Measurements from ENCODE around the gene OSCP1.

OSCP1 gene

GRCh38 chr1:36471830-36472641 is 21.8 kb upstream of the OSCP1 start:
- Histone ChIP-seq H2AFZ (ENCODE audit: low read length) (no peak overlapping the region), H3K4me2 (ENCODE audit: low read length) (no peak overlapping the region), H3K9me3 (ENCODE audit: low read length) (no peaks in the 10 kb centered on the region), H4K20me1 (ENCODE audit: insufficient read depth, low read length) (no peaks in the 10 kb centered on the region), H3K4me1 (ENCODE audit: insufficient read depth, low read length, severe bottlenecking) (no peaks in the 10 kb centered on the region), H3K36me3 (ENCODE audit: insufficient read depth, low read length) (no peaks in the 10 kb centered on the region), H3K79me2 (ENCODE audit: insufficient read depth, low read length) (no peaks in the 10 kb centered on the region), H3K9ac (ENCODE audit: low read length) (no peak overlapping the region), H3K4me3 (ENCODE audit: low read depth, low read length, poor library complexity, severe bottlenecking) (no peak overlapping the region), H3K27me3 (ENCODE audit: insufficient read depth, low read length) (no peaks in the 10 kb centered on the region), H3K9me2 (ENCODE audit: low read depth, low read length) (no peaks in the 10 kb centered on the region), H3K27ac (ENCODE audit: low read depth, low read length, poor library complexity, severe bottlenecking) (no peak overlapping the region), H3F3A (ENCODE audit: insufficient read depth, low read length) (no peaks in the 10 kb centered on the region)
- no peak for TF ChIP-seq EZH2 (IDR thresholded peaks at IDR 0.05; ENCODE audit: borderline replicate concordance, low read length)
- no peak for TF ChIP-seq CTCF (IDR thresholded peaks at IDR 0.05; ENCODE audit: low read length)

GRCh38 chr1:36469163-36469562 is 18.9 kb upstream of the OSCP1 start:
- Histone ChIP-seq H3K4me1 (ENCODE audit: insufficient read depth, low read length, severe bottlenecking) (peaks cover 9% of the 10 kb centered on the region), H3F3A (ENCODE audit: insufficient read depth, low read length) (no peaks in the 10 kb centered on the region), H3K79me2 (ENCODE audit: insufficient read depth, low read length) (no peaks in the 10 kb centered on the region), H4K20me1 (ENCODE audit: insufficient read depth, low read length) (no peaks in the 10 kb centered on the region), H3K4me2 (ENCODE audit: low read length) (no peak overlapping the region), H3K27ac (ENCODE audit: low read depth, low read length, poor library complexity, severe bottlenecking) (no peak overlapping the region), H3K9me3 (ENCODE audit: low read length) (peaks cover 4% of the 10 kb centered on the region; the same call in 1 of the 2 replicates), H3K36me3 (ENCODE audit: insufficient read depth, low read length) (no peaks in the 10 kb centered on the region), H3K9me2 (ENCODE audit: low read depth, low read length) (no peaks in the 10 kb centered on the region), H3K4me3 (ENCODE audit: low read depth, low read length, poor library complexity, severe bottlenecking) (no peak overlapping the region), H2AFZ (ENCODE audit: low read length) (no peak overlapping the region), H3K27me3 (ENCODE audit: insufficient read depth, low read length) (no peaks in the 10 kb centered on the region), H3K9ac (ENCODE audit: low read length) (no peak overlapping the region)
- TF ChIP-seq CTCF (IDR thresholded peaks at IDR 0.05; ENCODE audit: low read length) (no peak), EZH2 (IDR thresholded peaks at IDR 0.05; ENCODE audit: borderline replicate concordance, low read length) (no peak)

GRCh38 chr1:36467700-36468455 is 17.6 kb upstream of the OSCP1 start:
- H3K36me3 ChIP-seq (ENCODE audit: insufficient read depth, low read length): no peaks in the 10 kb centered on the region
- no peaks in the 10 kb centered on the region for H3K27me3 ChIP-seq (ENCODE audit: insufficient read depth, low read length)
- no peaks in the 10 kb centered on the region for H4K20me1 ChIP-seq (ENCODE audit: insufficient read depth, low read length)
- H3K79me2 ChIP-seq (ENCODE audit: insufficient read depth, low read length): no peaks in the 10 kb centered on the region
- no peaks in the 10 kb centered on the region for H3F3A ChIP-seq (ENCODE audit: insufficient read depth, low read length)
- no peak overlapping the region for H3K27ac ChIP-seq (ENCODE audit: low read depth, low read length, poor library complexity, severe bottlenecking)
- peaks cover 4% of the 10 kb centered on the region; the same call in 1 of the 2 replicates for H3K9me3 ChIP-seq (ENCODE audit: low read length)
- H2AFZ ChIP-seq (ENCODE audit: low read length): no peak overlapping the region
- H3K9me2 ChIP-seq (ENCODE audit: low read depth, low read length): no peaks in the 10 kb centered on the region
- no peak overlapping the region for H3K4me3 ChIP-seq (ENCODE audit: low read depth, low read length, poor library complexity, severe bottlenecking)
- no peak overlapping the region for H3K4me2 ChIP-seq (ENCODE audit: low read length)
- no peak overlapping the region for H3K9ac ChIP-seq (ENCODE audit: low read length)
- H3K4me1 ChIP-seq (ENCODE audit: insufficient read depth, low read length, severe bottlenecking): peaks cover 15% of the 10 kb centered on the region
- TF ChIP-seq CTCF (IDR thresholded peaks at IDR 0.05; ENCODE audit: low read length) (no peak), EZH2 (IDR thresholded peaks at IDR 0.05; ENCODE audit: borderline replicate concordance, low read length) (no peak)
